GM18951 (cell line): ENCODE data around the gene WDSUB1.

ENCODE experiments used
- POLR2A ChIP-seq: IDR thresholded peaks from 4 replicates; pipeline ENCODE4 v1.6.1; 2011; ENCODE audit warnings: mild to moderate bottlenecking; ENCODE audit not compliant: insufficient read length, insufficient read depth; ENCODE audit errors: extremely low read depth
- in situ Hi-C: fragments of 300-500 bp; cut with MboI; formaldehyde crosslinking; loops from one replicate; pipeline ENCODE4 v1.12.0; 2022; ENCODE audit warnings: low sequenced_read_pairs, mixed read lengths, inconsistent platforms; ENCODE audit not compliant: unreplicated experiment

The WDSUB1 gene

DNA sequence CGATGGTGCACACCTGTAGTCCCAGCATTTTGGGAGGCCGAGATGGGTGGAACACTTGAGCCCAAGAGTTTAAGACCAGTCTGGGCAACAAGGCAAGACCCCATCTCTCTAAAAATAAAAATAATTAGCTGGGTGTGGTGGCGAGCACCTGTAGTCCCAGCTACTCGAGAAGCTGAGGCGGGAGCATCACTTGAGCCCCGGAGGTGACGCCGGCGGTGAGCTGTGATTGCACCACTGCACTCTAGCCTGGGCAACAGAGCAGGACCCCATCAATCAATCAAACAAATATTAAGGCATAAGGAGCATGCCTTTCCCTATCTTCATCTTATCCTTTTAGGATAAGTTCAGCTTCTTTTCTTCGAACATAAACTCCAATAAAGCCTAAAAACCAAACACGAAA, 1.1 kb downstream of the WDSUB1 start:
- no peak for TF ChIP-seq POLR2A
- in situ Hi-C loops: no loop called here

DNA sequence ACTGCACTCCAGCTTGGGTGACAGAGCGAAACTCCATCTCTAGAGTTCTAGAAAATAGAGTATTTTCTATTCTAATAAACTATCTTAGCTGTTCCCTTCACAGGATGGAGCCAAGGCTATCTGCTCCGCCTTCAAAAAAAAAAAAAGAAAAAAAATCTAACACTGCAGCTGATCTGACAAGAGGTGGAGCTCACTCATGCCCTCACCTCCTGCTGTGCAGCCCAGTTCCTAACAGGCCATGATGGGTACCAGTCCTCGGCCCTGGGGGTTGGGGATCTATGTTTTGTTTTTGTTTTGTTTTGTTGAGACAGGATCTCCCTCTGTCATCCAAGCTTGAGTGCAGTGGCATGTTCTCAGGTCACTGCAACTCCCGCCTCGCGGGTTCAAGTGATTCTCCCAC, 3.0 kb downstream of the WDSUB1 start:
- in situ Hi-C loops: no loop called here
- TF ChIP-seq POLR2A: no peak

DNA sequence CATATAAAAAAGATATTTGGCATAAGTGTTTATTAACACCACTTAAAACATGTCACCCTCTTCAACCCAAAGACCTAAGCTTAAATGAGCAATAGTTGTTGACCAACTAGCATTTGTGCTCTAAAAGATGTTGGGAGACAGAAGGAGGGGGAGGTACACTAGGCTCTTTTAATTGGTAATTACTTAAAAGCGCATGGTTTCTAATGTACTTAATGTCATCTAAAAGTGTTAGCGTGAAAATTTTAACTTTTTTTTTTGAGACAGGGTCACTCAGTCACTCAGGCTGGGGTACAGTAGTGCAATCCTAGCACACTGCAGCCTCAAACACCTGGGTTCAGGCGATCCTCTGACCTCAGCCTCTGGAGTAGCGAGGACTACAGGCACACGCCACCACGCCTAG, 5.5 kb downstream of the WDSUB1 start:
- in situ Hi-C loops: no loop called here
- TF ChIP-seq POLR2A: no peak

DNA sequence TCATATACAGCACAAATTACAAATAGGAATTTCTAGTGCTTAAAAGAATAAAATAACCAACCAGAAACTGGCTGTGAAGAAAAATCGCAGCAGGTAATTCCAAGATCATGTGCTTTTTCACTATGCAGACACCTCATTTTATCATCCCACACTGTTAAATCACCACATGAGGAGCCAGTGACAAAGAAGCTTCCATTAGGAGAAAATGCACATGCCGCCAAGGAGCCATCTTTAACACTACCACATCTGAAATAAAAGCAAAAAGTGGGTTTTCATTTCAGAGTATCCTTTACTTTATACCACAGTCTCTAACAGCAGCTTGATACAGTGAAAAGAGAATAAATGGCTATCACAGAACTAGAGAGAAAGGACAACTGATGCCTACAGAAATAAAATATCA, 6.8 kb downstream of the WDSUB1 start:
- in situ Hi-C loops: no loop called here
- no peak for TF ChIP-seq POLR2A

DNA sequence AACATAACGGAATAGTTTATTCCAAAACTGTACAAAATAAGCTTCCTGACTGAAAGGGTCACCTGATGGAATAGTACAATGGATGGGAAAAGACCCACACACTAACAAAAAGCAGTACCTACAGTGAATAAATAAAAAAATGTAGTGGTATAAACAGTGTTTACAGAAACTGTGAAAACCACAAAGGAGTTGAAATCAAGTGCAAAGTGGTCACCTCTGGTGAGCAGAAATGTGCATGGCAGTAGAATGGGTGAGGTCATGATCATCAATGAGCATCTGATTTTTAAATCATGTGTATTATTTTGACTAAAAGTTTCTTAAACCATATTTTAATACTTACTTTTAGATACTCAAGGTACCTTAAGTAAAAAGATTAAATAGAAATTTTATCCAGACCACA, 11.4 kb downstream of the WDSUB1 start:
- no peak for TF ChIP-seq POLR2A
- in situ Hi-C loops: no loop called here

DNA sequence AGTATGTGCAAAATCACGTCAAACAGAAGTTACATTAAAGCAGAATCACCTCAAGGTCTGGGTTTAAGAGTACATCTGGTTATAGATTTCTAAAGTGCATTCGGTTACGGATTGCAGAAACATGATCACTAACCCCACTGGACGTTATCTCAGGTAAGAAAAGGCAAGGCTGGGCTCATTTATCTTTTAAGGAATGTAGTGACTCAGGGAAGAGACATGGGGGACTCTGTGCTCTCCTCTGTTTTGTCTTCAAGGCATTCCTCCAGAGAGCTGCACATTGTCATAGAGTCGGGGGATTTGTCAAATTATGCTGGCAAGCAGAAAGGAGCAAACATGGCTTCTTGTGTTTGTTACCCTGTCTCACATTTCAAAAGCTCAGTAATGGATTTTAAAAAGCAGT, 14.3 kb downstream of the WDSUB1 start:
- no peak for TF ChIP-seq POLR2A
- in situ Hi-C loops: no loop called here

DNA sequence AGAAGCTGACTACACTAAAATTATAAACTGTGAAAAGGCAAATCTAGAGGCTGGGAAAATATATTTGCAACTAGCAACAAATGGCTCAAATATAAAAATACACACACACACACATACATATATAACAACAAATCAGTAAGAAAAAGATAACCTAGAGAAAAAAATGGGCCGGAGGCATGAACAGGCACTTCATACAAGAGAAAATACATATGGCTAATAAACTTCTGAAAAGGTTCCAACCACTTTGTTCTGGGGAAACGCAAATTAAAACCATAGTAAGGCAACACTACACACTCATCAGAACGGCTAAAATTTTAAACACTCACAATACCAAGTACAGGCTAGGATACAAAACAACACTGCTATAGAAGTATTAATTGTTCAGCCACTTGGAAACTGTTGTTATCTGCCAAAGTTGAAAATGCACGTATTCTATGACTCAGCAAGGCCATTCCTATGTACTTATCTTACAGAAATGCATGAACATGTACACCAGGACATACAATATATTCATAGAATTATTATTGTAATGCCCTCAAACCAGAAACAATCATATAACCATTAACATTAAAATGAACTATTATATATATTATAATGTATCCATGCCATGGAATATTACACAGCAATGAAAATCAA, 15.6 kb downstream of the WDSUB1 start:
- in situ Hi-C loops: no loop called here
- TF ChIP-seq POLR2A: no peak

DNA sequence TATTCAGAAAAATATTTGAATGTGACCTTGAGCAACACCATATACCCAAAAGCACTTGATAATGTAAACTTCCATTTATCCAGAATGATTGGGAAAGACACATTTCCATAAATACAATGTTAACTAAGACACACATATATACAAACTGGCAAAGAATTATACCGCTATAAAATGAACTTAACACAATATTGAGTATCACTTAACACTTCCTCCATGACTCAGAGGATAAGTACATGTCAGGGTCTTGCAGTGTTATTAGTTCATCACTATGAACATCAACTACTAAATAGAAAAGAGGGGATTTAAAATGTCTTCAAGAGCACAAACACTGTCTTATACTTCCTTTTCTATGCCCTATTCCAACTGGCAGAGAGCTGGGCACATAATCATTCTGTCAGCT, 18.6 kb downstream of the WDSUB1 start:
- in situ Hi-C loops: no loop called here
- TF ChIP-seq POLR2A: no peak

DNA sequence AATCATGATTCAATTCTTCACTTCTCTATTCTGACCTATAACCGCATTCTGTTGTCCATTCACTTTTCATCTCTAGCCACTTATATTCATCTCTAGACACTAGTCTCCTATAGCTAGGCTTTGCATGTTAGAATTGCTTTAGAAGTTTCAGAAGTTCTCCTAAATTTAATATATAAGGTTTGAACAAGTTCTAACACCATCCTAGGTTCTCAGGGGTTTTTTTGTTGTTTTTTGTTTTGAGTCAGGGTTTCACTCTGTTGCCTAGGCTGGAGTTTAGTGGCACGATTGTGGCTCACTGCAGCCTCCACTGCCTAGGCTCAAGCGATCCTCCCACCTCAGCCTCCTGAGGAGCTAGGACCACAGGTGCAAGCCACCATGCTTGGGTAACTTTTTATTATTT, 19.9 kb downstream of the WDSUB1 start:
- in situ Hi-C loops: no loop called here
- no peak for TF ChIP-seq POLR2A

DNA sequence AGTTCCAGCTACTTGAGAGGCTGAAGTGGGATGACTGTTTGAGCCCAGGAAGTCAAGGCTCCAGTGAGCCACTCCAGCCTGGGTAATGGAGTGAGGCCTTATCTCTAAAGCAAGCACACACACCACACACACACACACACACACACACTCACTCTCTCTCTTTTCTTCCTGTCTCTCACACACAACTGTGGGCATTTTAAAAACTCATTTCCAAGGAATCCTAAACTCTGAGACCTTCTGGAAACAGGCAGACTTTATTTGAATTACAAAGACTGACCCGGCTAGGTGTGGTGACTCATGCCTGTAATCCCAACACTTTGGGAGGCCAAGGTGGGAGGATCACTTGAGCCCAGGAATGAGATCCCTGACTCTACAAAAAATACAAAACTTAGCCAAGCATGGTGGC, 21.3 kb downstream of the WDSUB1 start:
- in situ Hi-C loops: no loop called here
- TF ChIP-seq POLR2A: no peak

DNA sequence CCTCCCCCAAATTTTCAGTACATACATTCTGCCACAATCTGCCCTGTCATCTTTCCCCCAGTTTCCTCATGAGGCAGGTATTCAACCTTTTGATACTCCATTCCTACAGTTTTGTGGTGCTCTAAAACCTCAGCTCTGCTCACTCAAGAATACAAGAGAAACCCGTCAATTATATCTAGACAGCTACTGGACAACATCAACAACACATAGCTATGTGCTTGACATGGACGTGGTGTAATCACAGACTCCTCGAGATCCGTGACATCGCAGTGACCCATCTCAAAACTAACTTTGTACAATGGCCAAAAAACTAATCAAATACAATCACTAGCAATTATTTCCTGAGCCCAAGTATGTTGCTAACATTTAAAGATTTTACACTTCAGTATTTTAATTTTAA, 23.6 kb downstream of the WDSUB1 start:
- in situ Hi-C loops: no loop called here
- no peak for TF ChIP-seq POLR2A

DNA sequence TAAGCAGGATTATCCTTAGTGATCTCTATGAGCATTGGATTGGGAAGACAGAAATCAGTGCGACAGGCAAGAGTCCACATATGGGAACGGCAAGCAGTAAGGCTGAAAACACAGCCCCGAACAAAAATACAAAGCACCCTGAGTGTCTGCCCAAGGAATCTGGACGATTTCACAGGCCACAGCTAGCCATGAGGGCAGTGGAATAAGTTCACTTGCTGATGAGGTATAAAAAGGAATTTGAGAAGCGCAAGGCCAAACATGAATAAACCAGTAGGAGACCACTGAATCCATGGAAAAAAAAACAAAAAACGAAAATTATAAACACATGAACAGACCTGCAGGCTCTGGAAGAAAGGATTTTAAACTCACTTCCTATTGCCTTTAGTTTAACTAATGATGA, 24.3 kb downstream of the WDSUB1 start:
- no peak for TF ChIP-seq POLR2A
- in situ Hi-C loops: no loop called here

DNA sequence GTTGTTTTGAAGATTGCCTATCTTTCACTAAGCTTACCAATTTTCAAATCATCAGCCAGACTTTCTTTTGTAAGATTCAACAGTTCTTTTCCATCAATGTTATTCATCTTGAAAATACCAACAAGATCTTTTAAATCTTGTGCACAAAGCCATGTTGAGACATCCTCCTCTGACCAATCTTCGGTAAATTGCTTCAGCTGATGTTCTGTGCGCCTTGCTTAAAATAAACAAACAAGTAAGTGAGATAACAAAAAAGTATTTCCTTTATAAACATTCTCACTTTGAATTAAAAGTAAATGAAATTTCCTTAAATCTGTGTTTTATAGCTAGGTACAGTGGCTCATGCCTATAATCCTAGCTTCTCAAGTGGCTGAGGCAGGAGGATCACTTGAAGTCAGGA, 30.3 kb downstream of the WDSUB1 start:
- no peak for TF ChIP-seq POLR2A
- in situ Hi-C loops: no loop called here

DNA sequence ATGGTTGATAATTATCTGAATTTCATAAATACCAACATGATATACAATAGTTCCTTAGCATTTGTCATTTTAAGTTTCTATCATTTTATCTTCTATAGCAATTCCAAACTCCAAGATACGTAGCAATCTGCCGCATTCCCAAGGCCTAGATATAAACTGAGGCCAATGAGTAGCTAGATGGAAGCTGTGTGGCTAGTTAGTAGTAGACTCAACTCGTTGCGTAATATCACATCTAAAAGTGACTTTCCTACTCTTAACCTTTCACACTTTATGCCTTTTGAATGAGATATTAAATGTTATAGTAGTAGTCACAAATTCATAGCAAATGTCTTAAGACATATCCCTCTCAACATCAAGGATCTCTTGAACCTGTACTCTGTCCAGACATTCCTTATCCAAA, 33.6 kb downstream of the WDSUB1 start:
- no peak for TF ChIP-seq POLR2A
- in situ Hi-C loops: no loop called here
